EL (cell line): ENCODE measurements around the gene SPEG.

ENCODE experiments used
- DNase-seq: peaks from one replicate; pipeline ENCODE4 v3.0.0-alpha.2; 2016

The SPEG gene

GRCh38 chr2:219498280-219499057, 63.8 kb downstream of the SPEG start, which contains the start of gene GMPPA:
GMPPA (plus strand) TSS chr2:219498891; CDS start chr2:219499976, 1,085 bp downstream.
- peak; percentile 100 for DNase-seq

- DNase-seq = no peak
Measured at GRCh38 chr2:219499058-219499307, 64.3 kb downstream of the SPEG start.

- no peak for DNase-seq
Measured at GRCh38 chr2:219499555-219499954, 64.9 kb downstream of the SPEG start.

- DNase-seq = peak; percentile 51
Measured at GRCh38 chr2:219500135-219500534, 65.5 kb downstream of the SPEG start.

GRCh38 chr2:219501849-219502248, 67.2 kb downstream of the SPEG start:
- no peak for DNase-seq

- DNase-seq = no peak
Measured at GRCh38 chr2:219502618-219503017, 68.0 kb downstream of the SPEG start.

GRCh38 chr2:219505585-219505984, 70.9 kb downstream of the SPEG start:
- DNase-seq = no peak

GRCh38 chr2:219506153-219506801, 71.6 kb downstream of the SPEG start:
- DNase-seq = no peak

GRCh38 chr2:219506802-219507526, 72.3 kb downstream of the SPEG start:
- DNase-seq = no peak

GRCh38 chr2:219507581-219508443, 73.2 kb downstream of the SPEG start:
- DNase-seq = no peak

- no peak for DNase-seq
Measured at GRCh38 chr2:219508444-219508734, 73.7 kb downstream of the SPEG start.

- DNase-seq = no peak
Measured at GRCh38 chr2:219508971-219509779, 74.5 kb downstream of the SPEG start.

GRCh38 chr2:219509780-219510511, 75.3 kb downstream of the SPEG start:
- peak; percentile 52 for DNase-seq

GRCh38 chr2:219510512-219511135, 76.0 kb downstream of the SPEG start:
- no peak for DNase-seq

- DNase-seq = no peak
Measured at GRCh38 chr2:219511547-219512325, 77.1 kb downstream of the SPEG start.

GRCh38 chr2:219512524-219513216, 78.0 kb downstream of the SPEG start:
- no peak for DNase-seq

- DNase-seq = no peak
Measured at GRCh38 chr2:219513787-219514186, 79.1 kb downstream of the SPEG start.

GRCh38 chr2:219514196-219514761, 79.6 kb downstream of the SPEG start, which contains the start of gene ASIC4:
ASIC4 (plus strand) TSS chr2:219514482; CDS start chr2:219514725, 243 bp downstream.
- DNase-seq = no peak

GRCh38 chr2:219514836-219515235, 80.2 kb downstream of the SPEG start:
- DNase-seq = no peak
